IPS DF 4.7 (cell line): ENCODE measurements around the gene GLRX.
"Not testable (repeated sequence)": the region's sequence is repeated elsewhere in the genome, so short reads cannot be mapped to it uniquely, and the experiment has no call there.

Source experiments
- DNase-seq: peaks from one replicate; pipeline ENCODE4 v3.0.0-alpha.2; 2013; ENCODE audit warnings: low spot score; ENCODE audit errors: extremely low read depth

Gene GLRX

DNA sequence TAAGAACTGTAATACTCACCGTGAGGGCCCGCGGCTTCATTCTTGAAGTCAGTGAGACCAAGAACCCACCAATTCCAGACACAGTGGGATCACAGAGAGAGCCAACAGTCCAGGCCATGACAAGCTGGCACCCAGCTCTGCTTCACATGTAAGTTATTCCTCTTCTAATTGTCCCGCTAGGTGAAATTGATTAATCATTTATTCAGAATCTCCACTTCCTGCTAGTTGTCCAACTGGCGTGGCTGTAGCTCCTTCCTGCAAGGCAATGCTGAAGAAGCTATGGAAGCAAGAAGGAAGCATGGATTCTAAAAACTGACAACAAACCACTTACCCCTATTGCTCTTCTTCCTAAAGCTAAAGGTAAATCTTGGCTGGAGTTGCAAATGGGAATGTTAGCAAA, 30.0 kb upstream of the GLRX start:
- DNase-seq, result no peak

DNA sequence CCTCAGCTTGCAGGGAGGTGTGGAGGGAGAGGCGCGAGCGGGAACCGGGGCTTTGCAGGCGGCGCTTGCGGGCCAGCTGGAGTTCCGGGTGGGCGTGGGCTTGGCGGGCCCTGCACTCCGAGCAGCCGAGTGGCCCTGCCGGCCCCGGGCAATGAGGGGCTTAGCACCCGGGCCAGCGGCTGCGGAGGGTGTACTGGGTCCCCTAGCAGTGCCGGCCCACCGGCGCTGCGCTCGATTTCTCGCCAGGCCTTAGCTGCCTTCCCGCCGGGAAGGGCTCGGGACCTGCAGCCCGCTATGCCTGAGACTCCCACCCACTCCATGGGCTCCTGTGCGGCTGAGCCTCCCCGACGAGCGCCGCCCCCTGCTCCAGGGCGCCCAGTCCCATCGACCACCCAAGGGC, 28.6 kb upstream of the GLRX start:
- not testable (repeated sequence) for DNase-seq

DNA sequence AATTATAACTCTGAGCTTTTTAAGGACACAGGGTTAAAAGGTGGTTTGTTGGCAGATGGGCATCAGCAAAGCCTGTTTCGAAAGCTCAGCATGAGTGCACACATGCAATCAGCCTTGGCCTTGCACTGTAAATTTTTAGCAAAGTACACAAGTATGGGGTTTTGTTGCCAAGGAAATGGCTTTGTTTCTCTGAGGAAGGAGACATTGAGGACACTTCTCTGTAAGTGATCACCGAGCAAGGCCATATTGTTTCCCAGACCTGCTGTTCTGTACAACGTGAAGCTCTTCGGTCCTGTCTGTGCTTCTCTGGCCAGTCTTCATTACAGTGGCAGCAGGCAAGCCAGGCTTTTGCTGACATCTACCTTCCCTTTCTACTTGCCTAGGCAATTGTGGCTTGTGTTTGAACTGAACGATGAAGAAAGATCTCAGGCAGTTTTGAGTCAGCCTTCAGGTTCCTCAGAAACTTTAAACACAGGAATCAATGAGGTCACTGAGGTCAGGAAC, 27.9 kb upstream of the GLRX start:
- DNase-seq, result no peak

DNA sequence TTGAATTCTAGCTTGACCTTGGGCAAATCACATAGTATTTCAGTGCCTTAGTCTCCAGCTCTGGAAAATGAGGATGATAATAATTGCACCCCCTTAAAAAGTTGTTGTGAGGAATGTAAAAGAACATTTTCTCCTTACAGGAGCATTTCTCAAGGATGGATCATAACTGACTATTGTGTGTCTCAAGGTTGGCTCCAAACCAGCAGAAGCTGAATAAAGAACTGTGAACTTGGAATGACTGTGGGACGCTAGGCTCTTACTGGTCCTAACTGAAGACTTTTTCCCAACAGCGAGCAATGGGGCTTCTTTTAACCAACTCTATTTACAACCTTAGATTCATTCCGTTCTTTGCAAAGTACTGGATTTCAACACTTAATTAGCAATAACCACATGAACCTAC, 26.2 kb upstream of the GLRX start:
- DNase-seq, result no peak

DNA sequence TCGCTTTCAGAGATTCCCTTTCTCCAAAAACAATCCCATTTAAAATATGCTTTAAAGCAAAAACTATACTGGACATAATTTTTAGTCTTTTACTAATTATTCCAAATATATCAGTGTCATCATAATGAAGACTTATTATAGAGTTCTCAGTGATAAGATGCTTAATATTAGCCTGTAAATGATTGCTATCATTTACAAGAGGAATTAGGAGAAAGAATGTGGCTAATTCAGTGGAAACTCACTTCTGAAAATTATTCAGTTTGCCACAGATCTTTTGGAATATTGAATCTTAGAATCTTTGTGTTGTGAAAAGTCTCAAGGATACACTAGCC, 24.7 kb upstream of the GLRX start:
- no peak for DNase-seq

DNA sequence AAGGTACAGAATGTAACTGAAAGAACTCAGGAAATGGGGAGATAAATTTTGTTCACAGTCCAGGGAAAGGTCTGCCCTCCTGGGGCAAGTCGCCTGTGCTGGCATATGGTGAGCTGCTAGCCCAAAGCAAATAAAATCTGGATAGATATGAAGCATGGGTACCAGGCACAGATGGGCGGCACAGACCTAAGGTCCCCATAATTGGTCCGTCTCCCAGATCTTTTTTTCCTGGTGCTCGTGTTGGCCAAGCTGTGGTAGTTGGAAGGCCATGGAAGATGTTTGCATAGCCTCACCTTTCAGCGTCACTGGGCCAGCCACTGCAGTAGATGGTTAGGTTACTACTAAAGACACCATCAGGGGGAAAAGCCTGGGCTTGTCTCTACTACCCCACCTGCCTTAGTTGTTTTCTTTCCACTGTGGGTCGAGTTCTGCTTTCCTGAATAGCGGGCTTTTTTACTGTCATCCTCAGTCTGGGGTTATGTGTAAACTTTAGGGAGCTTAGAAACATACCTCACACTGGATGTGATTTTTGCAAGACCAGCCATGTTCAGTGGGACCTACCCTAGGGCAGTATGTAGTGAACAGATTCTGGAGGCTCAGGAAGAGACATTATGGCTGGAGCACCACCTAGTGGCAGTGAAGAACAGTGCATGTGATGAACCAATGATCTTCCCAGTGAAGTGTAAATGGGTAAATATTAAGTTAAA, 24.2 kb upstream of the GLRX start:
- no peak for DNase-seq

DNA sequence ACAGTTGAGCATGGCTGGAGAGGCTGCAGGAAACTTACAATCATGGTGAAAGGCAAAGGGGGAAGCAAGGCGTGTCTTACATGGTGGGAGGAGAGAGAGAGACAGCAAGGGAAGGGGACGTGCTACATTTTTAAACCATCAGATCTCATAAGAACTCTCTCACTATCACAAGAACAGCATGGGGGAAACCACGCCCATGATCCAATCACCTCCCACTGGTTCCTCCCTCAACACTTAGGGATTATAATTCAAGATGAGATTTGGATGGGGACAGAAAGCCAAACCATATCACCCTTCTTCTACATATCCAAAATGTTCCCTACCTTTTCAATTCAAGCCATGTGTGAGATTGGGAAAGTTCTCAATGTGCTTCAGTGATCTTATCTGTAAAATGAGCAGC, 22.9 kb upstream of the GLRX start:
- no peak for DNase-seq

DNA sequence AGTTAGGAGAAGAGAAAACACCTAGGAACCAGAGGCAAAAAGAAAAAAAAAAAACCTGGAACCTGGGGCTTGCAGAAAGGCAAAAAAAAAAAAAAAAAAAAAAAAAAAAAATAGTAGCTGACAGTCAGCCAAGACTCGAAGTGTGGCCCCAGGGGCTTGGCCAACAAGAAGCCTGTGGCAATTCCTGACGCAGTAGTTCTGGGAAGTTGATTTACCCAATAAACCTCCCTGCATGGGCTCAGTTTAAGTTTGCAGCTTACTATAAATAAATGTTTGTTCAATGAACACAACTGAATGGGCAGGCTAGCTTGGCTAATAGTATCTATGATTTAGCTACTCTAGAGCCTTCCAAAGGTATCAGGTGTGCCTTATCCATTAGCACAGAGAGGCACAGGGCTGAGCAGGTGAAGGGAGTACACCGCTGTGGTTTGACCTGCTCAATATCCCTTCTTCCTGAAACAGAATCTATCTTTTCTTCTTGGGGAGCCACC, 21.3 kb upstream of the GLRX start:
- no peak for DNase-seq

DNA sequence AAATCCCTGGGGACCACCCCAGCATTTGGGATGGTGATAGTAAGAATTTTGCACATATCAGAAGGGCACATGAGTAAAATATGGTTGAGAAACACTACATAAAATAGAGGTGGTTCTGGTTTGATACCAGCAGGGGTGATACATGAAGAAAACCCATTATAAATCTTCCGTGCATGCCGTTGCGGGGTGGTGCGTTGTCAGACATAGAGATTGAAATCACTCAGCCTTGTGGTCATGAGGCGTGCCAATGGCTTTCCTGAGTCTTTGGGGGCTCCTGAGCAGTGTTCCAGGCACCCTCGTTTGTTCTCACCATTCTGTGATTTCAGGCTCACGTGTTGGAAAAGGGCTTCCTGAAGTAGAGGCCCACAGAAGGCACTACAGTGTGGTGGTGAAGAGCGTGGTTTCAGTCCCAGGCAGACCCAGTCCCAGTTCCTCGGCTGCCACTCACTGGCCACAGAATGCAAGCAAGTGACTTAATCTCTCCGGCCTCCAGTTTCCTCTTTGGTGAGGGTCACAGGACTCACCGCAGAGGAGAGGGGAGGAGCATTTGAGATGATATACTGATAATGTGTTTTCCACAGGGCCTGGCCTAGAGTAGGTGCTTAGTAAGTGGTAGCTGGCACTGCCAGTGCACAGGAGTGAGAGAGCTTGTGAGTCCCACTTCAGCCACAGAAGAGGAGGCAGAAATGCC, 20.5 kb upstream of the GLRX start:
- DNase-seq, result no peak

DNA sequence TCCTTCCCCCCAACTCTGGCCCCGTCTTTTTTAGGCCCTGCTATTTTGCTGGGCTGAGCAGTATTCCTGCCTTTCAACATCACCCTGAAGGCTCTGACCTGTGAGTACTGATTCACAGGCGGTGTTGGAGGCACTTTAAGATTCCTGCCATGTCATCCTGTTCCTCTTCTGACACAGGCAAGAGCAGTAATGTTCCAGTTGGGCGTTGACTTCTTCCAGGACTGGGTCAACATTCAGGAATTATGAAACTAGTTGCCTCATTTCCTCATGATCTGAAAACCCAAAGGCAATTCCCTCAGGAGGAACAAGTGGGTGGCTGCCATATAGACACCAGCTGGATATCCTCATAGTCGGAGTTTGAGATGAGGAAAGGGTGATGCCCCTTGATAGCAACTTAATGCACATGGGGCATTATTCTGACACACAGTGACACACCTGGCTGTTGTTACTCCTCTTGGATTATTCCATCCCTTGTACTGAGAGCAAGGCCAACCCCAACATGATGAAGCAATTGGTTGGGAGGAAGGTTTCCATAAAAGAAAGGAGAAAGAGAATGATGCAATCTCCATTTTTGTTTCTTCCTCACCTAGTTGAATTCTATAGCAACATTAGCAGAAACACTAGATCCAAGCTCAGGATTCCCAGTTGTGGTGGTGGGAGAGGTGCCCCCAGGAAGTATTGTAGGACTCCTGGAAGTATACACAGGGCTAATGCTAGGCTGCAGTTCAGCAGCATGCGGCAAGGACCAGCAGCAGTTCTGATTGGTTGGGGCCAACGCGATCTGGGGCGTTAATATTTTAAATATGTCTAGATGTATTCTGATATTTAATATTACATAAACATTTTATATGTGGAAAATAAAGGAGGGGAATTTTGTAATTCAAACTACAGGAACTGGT, 19.6 kb upstream of the GLRX start:
- no peak for DNase-seq

DNA sequence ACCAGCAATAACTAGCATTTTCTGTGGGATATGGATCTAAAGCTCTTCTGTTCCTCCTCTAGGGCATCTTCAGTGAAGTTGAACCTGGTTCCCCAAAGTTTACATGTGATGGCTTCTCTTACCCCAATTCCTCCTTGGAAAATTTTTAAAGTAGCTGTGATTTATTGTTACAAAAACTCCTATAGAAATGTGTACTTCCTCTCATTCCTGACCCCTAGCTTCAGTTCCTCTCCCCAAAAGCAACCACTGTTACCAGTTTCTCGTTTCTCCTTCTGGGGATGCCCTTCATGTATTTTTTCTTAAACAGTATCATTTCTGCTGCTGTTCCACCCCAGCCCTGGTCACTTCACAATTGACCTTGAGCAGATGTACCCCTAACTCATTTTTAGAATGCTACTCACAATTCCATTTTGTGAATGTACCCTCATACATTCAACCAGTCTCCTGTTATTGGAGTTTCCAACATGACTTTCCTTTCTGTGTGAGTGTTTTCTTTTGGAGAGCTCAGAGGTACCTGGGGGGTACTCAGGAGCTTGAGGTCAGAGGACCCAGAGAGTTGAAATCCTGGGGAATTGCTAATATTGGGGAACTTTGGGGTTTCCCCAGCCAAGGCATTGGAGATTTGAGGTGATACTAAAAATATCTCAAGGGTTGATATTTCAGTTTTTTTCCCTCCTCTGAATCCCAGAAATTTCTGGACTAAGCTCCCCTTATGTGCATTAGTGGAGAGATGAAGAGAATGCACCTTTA, 18.6 kb upstream of the GLRX start:
- DNase-seq, result no peak

DNA sequence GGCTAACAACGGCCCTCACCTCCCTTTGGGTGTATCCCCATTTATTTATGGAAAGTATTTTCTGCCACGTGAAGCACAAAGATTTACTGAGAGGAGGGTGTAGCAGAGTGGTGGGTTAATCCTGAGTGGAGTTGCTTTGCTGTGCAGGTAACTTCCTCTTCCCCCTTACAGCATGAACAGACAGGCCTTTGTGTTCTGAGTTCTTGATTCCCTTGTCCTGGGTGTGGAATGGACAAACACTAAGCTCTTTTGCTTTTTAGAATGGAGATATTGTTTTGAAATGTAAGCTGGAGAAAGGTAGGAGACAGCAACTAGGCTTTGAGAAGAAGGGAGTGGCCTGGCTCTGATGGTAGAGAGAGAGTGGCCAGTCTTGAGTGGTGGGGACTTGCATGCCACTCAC, 17.1 kb upstream of the GLRX start:
- DNase-seq, result no peak

DNA sequence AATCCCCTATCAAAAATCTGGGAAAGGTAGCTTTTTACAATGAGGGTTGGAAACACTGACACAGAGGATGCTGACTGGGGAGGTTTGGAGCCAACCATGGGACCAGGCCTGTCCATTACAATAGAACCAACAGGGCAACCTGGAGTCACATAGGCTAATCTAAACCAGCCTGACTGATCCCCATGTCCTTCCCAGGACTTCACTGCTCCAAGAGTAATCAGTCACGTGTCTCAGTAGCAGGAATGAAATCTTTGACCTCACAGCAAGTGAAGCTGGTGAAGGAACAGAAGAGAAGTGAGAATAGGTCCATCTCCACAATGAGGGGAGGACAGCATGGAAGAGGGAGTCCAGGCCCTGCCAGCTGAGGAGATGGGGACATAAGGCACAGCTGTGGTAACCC, 16.0 kb upstream of the GLRX start:
- no peak for DNase-seq

DNA sequence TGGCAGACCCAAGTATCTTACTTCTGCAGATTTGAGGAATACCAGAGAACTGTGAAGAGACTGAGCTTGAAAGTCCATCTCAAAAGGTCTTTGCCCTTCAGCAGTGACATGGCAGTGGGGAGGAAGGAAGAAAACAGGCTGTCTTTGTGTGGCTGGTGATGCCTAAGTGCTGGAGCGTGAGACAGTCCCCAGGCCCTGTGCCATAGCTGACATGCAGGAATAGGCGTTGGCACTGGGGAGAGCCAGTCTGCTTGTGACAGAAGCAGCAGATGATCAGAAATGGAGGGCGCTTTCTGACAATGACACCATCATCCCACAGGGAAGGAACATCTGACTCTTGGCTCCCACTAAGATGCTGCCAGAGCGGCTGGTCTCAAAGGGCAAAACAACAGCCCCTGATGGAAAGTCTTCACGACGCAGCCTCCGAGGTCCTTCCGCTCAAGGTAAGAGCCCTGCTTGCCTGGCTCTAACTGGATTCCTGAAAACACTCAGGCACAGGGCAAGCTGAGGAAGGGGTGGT, 15.5 kb upstream of the GLRX start:
- no peak for DNase-seq

DNA sequence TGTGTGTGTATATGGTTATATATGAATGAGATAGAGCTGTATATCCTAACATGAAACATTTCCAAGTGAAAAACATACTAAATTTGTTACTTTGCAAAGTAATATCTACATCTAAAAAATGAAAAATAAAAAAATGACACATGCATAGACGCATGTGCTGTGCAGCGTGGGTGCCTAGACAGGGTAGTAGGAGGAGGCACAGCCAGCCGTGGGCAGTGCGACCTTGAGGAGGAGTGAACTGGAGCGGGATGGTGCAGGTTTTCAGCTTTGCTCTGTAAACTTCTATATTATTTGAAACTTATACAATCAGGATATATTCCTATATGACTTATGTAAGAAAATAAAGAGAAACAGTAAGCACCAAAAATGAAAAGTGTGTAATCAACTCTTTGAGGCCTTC, 15.0 kb upstream of the GLRX start:
- no peak for DNase-seq

DNA sequence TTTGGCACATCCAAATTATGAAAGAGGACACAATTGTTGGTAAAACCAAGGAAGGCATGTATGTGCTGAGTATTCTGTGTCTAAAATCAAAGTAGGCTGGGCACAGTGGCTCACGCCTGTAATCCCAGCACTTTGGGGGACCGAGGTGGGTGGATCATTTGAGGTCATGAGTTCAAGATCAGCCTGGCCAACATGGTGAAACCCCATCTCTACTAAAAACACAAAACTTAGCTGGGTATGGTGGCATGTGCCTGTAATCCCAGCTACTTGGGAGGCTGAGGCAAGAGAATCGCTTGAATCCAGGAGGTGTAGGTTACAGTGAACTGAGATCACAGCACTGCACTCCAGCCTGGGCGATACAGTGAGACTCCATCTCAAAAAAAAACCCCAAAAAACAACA, 14.4 kb upstream of the GLRX start:
- DNase-seq, result not testable (repeated sequence)

DNA sequence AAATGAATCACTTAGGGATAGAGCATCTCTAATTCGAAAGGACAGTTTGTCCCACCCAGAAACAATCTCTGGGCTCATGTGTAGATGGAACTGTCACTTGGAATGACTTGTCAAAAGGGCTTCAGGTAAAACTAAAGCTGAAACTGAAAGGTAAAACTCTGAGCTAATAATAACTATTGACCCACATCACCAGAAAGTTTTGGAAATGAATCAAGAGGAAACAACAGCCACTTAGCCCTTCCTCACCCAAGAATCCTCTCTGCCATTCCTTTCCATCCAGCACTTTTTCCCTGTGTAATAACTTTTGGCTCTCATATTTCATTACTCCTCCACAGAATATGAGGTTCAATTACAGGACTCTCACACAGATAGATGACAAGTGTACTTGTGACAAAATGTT, 14.0 kb upstream of the GLRX start:
- DNase-seq, result no peak

DNA sequence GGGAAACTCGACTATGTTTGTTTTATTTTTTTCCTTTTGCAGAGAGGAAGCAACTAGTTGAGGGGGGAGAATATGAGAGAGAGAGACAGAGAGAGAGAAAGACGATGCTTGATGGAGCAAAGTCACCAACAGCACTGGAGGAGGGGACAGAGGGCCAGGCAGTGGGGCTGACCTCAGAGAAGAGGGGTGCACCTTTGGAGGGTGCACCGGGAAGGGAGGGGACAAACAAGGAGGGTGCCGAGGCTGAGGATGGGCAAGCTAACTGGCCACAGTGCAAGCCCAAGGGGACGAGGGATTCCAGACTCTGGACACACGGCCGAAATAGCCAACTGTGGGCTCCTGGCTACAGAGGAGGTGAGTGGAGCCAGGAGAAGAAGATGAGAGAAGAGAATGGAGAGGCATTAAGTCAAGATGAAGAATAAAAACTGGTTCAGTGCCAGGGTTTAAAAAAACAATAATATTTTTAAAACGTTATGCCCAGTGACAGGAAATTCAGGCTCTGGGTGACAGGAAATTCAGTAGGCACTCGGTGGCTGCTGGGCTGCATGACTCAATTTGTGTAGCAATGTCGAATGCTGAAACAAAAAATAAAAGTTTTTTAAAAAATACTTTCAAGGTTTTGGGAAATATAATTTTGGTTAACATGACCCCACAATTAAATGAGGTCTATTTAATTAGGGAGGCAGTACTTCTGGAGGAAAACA, 13.3 kb upstream of the GLRX start:
- no peak for DNase-seq

DNA sequence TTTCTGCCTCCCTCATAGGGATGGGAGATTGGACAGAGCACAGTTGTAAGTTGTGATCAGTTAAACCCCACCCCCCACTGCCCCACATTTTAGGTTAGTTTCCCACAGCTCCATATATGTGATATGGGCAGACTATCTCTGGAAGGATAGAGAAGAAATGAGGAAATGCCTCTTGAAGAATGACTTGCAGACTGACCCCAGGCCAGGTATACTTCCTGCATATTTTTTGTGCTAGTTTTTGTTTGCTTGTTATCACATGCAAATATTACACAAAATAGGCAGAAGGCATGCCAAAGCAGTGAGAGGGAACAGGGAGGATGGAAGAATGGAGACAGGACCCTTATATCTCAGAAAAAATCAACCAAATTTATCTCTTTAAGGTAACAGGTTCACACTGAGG, 10.1 kb upstream of the GLRX start:
- DNase-seq, result no peak

DNA sequence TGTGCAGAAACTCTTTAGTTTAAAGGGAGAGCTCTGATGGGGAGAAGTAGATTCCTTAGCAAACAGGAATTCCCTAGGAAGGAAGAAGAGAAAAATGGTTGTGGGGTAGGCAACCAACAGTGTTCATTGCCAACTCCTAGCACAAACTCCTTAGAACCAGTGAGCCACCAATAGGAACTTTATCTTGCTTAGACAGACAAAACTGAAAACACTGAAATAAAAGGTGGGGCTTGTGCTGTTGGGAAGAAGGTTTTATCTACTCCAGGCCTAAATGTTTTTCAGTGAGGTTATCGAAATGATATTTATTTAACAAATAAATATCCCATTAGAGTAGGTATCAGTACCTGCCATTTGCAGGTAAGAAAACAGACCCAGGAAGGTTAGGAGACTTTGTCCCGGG, 7.7 kb upstream of the GLRX start:
- no peak for DNase-seq

DNA sequence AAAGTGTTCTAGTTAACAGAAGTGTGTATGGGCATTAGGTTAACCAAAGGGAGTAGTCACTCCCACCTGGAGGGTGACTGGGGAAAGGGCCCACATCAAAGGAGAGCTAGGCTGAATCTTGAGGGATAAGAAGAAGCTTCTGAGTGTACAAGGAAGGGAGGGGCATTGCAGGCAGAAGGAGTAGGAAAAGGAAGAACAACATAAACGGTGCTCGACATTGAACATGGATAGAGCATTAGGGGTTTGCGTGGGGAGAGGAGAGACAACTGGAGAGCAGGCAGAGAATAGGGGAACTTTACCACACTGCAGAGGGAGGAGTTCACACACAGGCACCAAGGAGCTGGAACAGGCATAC, 5.3 kb upstream of the GLRX start:
- DNase-seq, result no peak
